T-helper 9 cell (primary cell): Measurements from ENCODE around the gene ELOVL5.
"Not testable (repeated sequence)": the region's sequence is repeated elsewhere in the genome, so short reads cannot be mapped to it uniquely, and the experiment has no call there.

Source experiments
- DNase-seq: peaks from one replicate; pipeline ENCODE4 v3.0.0-alpha.2; 2020

The ELOVL5 gene

GRCh38 chr6:53327017-53327395 is 21.7 kb downstream of the ELOVL5 start:
- no peak for DNase-seq

- DNase-seq: no peak
Observed at GRCh38 chr6:53326372-53327016, 22.3 kb downstream of the ELOVL5 start.

DNA sequence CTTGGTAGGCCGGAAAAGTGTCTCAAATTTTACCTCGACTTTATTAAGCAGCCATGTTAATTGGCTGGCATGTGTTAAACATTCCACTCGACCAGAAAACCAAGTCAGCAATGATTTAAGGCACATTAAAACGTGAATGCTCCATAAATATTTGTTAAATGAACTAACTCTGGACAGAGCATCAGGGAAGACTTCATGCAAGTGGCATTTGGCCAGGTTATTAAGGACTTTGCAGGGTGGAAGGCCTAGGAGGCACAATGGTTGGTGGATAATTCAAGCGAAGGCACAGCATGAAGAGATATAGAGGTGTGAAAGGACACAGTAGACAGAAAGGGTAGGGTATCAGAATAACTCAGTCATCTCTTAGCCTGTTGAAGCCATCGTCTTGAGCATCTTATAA is 23.0 kb downstream of the ELOVL5 start:
- no peak for DNase-seq

DNA sequence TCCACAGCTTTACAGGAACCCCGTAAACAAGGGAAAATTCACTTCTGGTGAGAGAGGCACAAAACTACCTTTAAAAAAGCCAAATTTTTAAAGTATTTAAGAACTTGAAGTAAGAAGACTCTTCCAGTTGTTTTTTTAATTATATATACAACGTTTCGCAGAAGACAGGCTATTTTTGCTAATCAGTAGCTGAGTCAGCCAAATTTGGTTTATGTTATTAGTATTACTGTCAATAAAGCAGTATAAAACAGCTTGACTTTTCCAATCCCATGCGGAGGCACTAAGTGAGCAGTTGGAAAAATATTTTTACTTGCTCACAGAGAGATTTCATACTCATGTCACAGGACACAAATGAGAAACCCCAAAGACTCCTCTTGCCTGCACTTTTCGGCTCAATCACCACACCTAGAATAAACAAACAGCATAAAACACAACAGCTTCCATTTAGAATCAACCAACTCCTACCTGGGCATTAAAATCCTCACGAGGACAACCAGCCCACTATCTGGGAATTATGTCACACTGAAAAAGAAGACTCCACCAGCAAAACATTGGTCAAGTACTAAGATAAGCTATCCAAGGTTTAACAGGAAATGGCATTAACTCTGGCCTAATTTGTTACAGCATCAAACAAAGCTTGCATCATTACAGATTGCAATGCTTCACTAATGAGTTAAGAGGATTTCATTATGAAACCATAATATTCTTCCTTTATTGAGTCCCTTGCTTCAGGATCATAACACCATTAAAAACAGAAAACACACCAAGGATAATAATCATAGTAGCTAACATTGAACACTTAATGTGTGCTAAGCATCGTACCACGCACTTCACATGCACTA is 26.3 kb downstream of the ELOVL5 start:
- no peak for DNase-seq

- DNase-seq: no peak
Observed at GRCh38 chr6:53321701-53322100, 27.0 kb downstream of the ELOVL5 start.

- no peak for DNase-seq
Observed at GRCh38 chr6:53320964-53321363, 27.8 kb downstream of the ELOVL5 start.

DNA sequence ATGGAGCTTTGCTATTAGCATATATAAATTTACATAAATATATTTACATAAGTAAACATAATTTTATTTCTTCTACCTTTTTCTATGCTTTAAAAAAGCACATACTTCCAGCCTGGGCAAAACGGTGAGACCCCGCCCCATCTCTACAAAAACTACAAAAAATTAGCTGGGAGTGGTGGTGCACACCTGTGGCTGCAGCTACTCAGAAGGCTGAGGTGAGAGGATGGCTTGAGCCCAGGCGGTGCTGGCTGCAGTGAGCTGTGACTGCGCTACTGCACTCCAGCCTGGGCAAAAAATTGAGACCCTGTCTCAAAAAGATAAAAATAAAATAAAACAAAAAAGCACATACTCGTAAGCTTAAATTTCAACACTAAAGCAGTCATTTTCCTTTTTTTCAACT is 30.3 kb downstream of the ELOVL5 start:
- DNase-seq: no peak

- no peak for DNase-seq
Observed at GRCh38 chr6:53317861-53318260, 30.9 kb downstream of the ELOVL5 start.

- DNase-seq: not testable (repeated sequence)
Observed at GRCh38 chr6:53317299-53317698, 31.5 kb downstream of the ELOVL5 start.

DNA sequence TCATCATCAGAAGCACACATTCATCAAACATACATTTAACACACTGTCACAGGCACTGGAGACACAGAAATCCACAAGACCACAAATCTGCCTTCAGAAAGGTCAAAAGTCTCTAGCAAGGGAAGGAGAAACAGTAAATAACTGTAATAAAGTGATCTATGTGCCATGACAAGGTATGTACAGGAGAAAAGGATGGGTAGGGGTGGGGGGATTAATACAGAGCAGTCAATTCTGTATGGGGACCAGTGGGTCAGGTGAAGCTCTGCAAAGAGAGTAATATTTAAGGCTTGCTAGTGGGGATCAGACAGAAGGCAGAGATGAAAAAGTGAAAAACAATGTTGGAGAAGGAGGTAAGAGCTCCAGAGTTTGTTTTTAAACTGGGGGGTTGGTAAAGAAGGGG is 32.6 kb downstream of the ELOVL5 start:
- DNase-seq: no peak

- DNase-seq: no peak
Observed at GRCh38 chr6:53315086-53315724, 33.5 kb downstream of the ELOVL5 start.

- no peak for DNase-seq
Observed at GRCh38 chr6:53313784-53314400, 34.9 kb downstream of the ELOVL5 start.

GRCh38 chr6:53312355-53312754 is 36.4 kb downstream of the ELOVL5 start:
- no peak for DNase-seq

DNA sequence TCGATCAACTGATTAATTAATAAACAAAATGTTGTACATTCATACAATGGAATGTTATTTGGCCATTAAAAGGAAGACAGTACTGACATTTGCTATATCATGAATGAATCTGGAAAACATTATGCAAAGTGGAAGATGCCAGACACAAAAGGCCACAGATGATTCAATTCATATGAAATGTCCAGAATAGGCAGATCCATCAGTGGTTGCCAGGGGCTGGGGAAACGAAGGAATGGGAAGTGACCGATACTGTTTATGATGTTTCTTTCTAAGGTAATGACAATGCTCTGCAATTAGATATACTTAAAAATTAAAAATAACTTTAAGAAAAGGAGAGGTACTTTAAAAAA is 37.2 kb downstream of the ELOVL5 start:
- no peak for DNase-seq

GRCh38 chr6:53310771-53311585 is 37.8 kb downstream of the ELOVL5 start:
- DNase-seq: no peak

DNA sequence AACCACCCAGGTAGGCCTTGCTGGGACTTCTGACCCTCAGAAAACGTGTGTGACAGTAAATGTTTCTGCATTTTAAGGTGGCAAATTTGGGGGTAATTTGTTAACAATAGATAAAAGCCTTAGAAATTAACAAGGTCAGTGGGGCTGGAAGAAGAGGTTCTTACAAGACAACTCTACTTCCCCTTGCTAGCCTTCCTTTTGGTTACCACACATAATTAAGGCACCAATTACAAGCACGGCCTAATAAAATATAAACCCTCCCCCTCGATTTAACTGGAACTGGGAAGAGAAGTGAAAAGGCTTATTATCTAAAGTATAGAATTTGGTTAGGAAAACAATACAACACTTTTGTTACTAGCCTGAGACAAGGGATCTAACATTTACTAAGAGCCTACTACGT is 38.8 kb downstream of the ELOVL5 start:
- no peak for DNase-seq

GRCh38 chr6:53309059-53309900 is 39.5 kb downstream of the ELOVL5 start:
- DNase-seq: no peak

GRCh38 chr6:53306819-53307347 is 41.9 kb downstream of the ELOVL5 start:
- no peak for DNase-seq

GRCh38 chr6:53306217-53306616 is 42.5 kb downstream of the ELOVL5 start:
- DNase-seq: not testable (repeated sequence)

GRCh38 chr6:53305506-53306005 is 43.2 kb downstream of the ELOVL5 start:
- DNase-seq: not testable (repeated sequence)

- DNase-seq: not testable (repeated sequence)
Observed at GRCh38 chr6:53304953-53305352, 43.8 kb downstream of the ELOVL5 start.
